GM06990 (cell line): ENCODE results near the gene ZNF48.

Experiments used
- DNase-seq: peaks from one replicate; pipeline ENCODE4 v3.0.0-alpha.2; 2011; ENCODE audit not compliant: insufficient read length; ENCODE audit errors: extremely low read depth
- H3K27me3 ChIP-seq: replicated peaks from 2 replicates; pipeline ENCODE4 v1.6.0; 2011; ENCODE audit warnings: low read length; ENCODE audit not compliant: control insufficient read depth, insufficient read depth
- H3K36me3 ChIP-seq: 2 replicates; pipeline ENCODE4 v1.5.1; 2011; ENCODE audit warnings: low read length; ENCODE audit not compliant: control insufficient read depth, insufficient read depth
- H3K4me3 ChIP-seq: replicated peaks from 2 replicates; pipeline ENCODE4 v1.5.1; 2011; ENCODE audit warnings: low read depth, mild to moderate bottlenecking, control low read depth, low read length
- TF ChIP-seq, protein P1 (sequence below): IDR thresholded peaks from 2 replicates; pipeline ENCODE4 v1.5.1; 2011; ENCODE audit warnings: low read length, control low read depth, mild to moderate bottlenecking, inconsistent platforms; ENCODE audit not compliant: insufficient read depth, poor library complexity, severe bottlenecking

The ZNF48 gene

DNA sequence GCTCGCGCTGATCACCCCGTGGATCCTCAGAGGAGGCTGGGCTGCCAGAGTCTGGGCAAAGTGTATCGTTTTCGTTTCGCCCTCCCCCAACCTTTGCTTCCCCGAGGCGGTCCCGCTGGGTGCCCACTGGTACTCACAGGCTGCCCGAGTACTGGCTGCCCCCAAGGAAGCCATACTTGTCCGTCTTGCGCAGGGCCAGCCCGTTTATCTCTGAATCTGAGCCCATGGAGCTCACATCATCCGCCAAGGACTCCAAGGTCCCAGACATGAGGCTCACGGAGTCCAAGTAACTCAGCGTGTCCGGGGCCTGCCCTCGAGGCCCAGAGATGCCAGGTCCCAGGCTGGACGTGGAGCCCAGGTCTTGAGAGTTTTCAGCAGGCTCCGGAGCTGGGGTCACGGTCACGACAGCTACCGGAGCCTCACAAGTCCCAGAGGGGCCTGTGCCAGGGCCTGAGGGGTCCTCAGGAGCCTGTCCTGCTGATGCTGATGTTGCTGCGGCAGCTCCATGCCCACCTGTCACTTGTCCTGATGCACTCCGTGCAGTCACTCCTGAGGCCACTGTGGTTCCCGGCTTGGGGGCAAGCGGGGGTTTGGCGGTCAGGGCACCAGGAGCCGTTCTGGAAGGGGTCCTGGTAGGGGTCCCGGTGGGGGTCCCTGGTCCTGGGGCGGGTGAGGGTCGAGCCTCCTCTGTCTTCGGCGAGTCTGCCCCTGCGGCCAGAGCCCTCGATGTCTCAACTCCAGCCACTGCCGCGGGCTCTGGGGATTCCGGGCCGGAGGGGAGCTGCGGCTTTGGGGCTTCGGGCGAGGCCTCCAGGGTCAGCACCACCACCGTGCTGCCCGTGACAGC is 25.9 kb upstream of the ZNF48 start:
- no peaks in the 10 kb centered on the region for H3K27me3 ChIP-seq
- TF ChIP-seq, protein P1, sequence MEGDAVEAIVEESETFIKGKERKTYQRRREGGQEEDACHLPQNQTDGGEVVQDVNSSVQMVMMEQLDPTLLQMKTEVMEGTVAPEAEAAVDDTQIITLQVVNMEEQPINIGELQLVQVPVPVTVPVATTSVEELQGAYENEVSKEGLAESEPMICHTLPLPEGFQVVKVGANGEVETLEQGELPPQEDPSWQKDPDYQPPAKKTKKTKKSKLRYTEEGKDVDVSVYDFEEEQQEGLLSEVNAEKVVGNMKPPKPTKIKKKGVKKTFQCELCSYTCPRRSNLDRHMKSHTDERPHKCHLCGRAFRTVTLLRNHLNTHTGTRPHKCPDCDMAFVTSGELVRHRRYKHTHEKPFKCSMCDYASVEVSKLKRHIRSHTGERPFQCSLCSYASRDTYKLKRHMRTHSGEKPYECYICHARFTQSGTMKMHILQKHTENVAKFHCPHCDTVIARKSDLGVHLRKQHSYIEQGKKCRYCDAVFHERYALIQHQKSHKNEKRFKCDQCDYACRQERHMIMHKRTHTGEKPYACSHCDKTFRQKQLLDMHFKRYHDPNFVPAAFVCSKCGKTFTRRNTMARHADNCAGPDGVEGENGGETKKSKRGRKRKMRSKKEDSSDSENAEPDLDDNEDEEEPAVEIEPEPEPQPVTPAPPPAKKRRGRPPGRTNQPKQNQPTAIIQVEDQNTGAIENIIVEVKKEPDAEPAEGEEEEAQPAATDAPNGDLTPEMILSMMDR, result no peak
- no peak for DNase-seq
- peak overlapping the region; percentile 90 for H3K4me3 ChIP-seq
- H3K36me3 ChIP-seq, result peaks cover 8% of the 10 kb centered on the region

DNA sequence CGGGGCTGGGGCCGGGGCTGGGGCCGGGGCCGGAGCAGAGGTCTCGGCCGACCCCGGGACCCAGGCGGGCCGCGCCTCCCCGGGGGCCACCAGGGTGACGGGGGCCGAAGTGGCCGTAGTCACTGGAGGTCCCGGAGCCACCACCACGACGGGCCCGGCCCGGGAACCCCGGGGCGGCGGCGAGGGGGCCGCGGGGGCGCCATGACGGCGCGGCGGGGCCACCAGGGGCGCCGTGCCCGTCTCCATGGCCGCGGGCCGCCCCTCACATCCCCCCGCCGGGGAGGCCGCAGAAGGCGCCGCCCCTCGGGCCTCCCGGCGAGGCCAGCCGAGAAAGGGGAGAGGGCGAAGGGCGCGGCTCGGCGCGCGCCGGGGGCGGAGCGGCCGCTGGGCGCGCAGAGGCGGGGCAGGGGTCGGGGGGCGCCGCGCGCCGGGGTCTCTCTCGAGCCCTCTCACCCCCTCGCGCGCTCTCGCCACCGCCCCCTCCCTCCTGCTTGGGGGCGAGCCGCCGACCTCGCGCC is 25.2 kb upstream of the ZNF48 start:
- TF ChIP-seq, protein P1, result no peak
- DNase-seq, result no peak
- H3K27me3 ChIP-seq, result no peaks in the 10 kb centered on the region
- peaks cover 3% of the 10 kb centered on the region for H3K36me3 ChIP-seq
- H3K4me3 ChIP-seq, result peak overlapping the region; percentile 90

DNA sequence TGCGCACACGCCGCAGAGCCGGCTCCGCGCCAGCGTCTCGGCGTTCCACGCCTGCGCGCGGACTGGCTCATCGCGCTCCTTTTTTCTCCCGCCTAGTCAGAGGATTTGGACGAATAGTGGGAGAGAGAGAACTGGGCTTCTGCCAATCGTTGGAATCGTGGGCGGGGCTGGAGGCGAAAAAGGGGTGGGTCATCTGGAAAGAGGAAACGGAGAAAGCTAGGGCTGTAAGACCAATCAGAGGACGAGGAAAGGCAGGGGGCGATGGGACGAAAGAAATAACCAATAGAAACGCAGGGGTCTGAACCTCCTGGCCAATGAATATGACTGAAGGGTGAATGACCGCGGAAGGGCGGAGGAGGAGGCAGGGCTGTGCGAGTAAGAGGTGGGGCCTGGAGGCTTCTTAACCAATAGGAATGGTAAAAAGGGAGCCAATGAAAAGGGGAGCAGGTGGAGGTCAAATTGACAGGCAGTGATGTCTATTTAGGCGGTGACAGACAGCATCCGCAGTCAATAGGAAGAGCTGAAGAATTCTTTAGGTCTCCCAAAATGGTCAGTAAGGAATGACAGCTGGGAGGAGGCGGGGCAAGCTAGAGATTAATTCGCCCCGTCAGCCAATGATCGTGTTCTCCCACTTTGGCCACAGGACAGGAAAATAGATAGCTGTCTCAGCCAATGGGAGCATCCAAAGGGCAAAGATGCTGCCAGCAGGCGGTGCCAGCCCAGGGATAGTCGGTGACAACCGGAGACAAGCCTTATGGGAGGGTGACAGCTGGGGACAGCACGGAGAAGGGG is 24.6 kb upstream of the ZNF48 start, which contains the start of gene TBC1D10B:
TSS of gene TBC1D10B (minus strand) at position 39 of the 792 bp plus-strand sequence. CDS start 311 bp downstream, outside the sequence.
- DNase-seq, result peak; percentile 97
- TF ChIP-seq, protein P1, result peak; percentile 22
- peak within 1 kb of the TSS; percentile 90 for H3K4me3 ChIP-seq
- no peaks in the 10 kb centered on the region for H3K27me3 ChIP-seq
- H3K36me3 ChIP-seq, result no peaks in the 10 kb centered on the region; the same call in 1 of the 2 replicates

DNA sequence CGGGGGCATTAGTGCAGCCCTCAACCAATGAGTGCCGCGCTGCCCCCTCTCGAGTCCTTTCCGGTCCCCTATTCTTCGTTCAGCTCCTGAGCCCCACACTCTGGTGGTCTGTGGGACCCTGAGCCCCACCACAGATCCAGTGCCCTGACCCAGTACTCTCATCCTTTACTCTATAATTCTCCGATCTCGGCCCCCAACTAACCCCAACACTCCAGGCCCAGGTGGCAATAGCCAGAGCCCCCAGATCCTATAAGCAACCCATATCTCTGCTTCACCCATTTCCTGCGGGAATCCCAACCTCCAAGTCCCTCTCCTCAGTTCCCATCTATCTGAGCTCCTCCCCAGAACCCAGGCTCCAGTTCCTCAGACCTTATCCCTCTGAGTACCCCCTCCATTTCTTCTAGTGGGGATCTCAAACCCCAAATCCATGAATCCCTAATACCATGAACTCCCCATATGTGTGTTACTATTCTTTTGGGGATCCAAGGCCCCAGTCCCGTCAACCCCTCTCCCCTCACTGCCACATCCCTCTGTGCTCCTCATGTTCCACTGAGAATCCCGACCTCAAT is 23.9 kb upstream of the ZNF48 start:
- no peak for DNase-seq
- no peaks in the 10 kb centered on the region; the same call in 1 of the 2 replicates for H3K36me3 ChIP-seq
- TF ChIP-seq, protein P1, result peak; percentile 0
- no peaks in the 10 kb centered on the region for H3K27me3 ChIP-seq
- peak overlapping the region; percentile 50 for H3K4me3 ChIP-seq

DNA sequence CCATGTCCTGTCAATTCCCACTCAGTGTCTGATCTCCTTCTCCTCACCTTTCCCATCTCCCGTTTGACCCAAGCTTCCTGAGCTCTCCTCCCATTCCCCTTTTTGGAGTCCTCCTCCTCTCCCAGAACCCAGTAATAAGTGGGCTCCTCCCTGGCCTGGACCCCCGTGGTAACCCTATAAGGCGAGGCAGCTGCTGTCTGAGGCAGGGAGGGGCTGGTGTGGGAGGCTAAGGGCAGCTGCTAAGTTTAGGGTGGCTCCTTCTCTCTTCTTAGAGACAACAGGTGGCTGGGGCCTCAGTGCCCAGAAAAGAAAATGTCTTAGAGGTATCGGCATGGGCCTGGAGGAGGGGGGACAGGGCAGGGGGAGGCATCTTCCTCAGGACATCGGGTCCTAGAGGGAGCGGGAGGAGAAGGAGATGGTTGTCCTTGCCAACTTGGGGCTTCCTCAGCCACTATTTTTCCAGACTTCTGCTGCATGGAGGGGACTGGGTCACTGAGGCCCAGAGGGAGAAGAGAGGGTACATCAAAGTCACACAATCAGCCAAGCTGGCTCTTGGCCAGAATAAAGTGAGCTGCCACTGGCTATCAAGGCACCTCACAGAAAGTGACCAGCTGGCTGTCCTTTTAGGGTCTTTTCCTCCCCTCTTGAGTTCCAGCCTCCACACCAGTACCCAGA is 23.0 kb upstream of the ZNF48 start:
- Histone ChIP-seq H3K27me3 (no peaks in the 10 kb centered on the region), H3K4me3 (no peak overlapping the region), H3K36me3 (no peaks in the 10 kb centered on the region; the same call in 1 of the 2 replicates)
- DNase-seq, result no peak
- TF ChIP-seq, protein P1, result no peak
